Natural killer cell (primary cell): ENCODE results near the gene ABCC12. TPM values are rescaled to one million over a fixed set of nuclear protein-coding genes. Genes with fewer than 3 reads are reported as not detected.

Source experiments
- ATAC-seq, 3 donors: fragments of 150-1000 bp in 2 of 3; fragments of 200-7000 bp in 1 of 3; cut with Tn5 transposase; 1 replicate in 1 of 3; 2 replicates in 2 of 3; pipeline ENCODE4 v1.10.0; 2021; ENCODE audit warnings: mild to moderate bottlenecking in 2 of 3, moderate library complexity in 2 of 3
- DNase-seq, 2 donors: peaks; one replicate each; pipeline versions ENCODE4 v3.0.0 to v3.0.0-alpha.2; 2013 to 2021; ENCODE audit warnings: mixed read lengths in 1 of 2
- H3K27ac ChIP-seq: one replicate; pipeline ENCODE4 v1.5.1; 2013; ENCODE audit warnings: mild to moderate bottlenecking, low read length
- H3K27me3 ChIP-seq: one replicate; pipeline ENCODE4 v1.6.1; 2013; ENCODE audit warnings: low read length; ENCODE audit not compliant: control insufficient read depth, insufficient read depth
- H3K36me3 ChIP-seq: one replicate; pipeline ENCODE4 v1.6.1; 2013; ENCODE audit warnings: low read length; ENCODE audit not compliant: control insufficient read depth, insufficient read depth
- H3K4me1 ChIP-seq: one replicate; pipeline ENCODE4 v1.6.1; 2013; ENCODE audit warnings: low read length; ENCODE audit not compliant: control insufficient read depth, insufficient read depth
- H3K4me3 ChIP-seq: one replicate; pipeline ENCODE4 v1.5.1; 2013; ENCODE audit warnings: low read length
- H3K9me3 ChIP-seq: one replicate; pipeline ENCODE4 v1.6.1; 2013; ENCODE audit warnings: low read length; ENCODE audit not compliant: control insufficient read depth, insufficient read depth
- H3K27ac Mint-ChIP-seq, 2 donors: one replicate each; pipeline ENCODE4 v1.8.0; 2022; ENCODE audit warnings: mild to moderate bottlenecking in 2 of 2, mixed read lengths in 2 of 2, moderate library complexity in 1 of 2
- H3K27me3 Mint-ChIP-seq, 2 donors: one replicate each; pipeline ENCODE4 v1.8.0; 2022; ENCODE audit warnings: low read depth in 2 of 2, mixed read lengths in 2 of 2
- H3K36me3 Mint-ChIP-seq: one replicate; pipeline ENCODE4 v1.8.0; 2022; ENCODE audit warnings: mixed read lengths
- H3K4me1 Mint-ChIP-seq, 2 donors: one replicate each; pipeline ENCODE4 v1.8.0; 2022; ENCODE audit warnings: mixed read lengths in 2 of 2
- H3K4me3 Mint-ChIP-seq: one replicate; pipeline ENCODE4 v1.8.0; 2022; ENCODE audit warnings: mild to moderate bottlenecking, moderate library complexity, mixed read lengths
- H3K9me3 Mint-ChIP-seq, 2 donors: one replicate each; pipeline ENCODE4 v1.8.0; 2022; ENCODE audit warnings: mixed read lengths in 2 of 2
- WGBS: methylation state at CpG from one replicate; pipeline ENCODE4 v1.1.7; 2013; ENCODE audit warnings: missing lambda C conversion rate; ENCODE audit not compliant: insufficient coverage; 5-methylcytosine and 5-hydroxymethylcytosine counted together
- intact Hi-C: fragments of 100-400 bp; cut with micrococcal nuclease; formaldehyde crosslinking; loops from one replicate; pipeline ENCODE4 v1.14.2; 2022
- total RNA-seq, 4 donors: library from RNA; stranded (reverse); fragments of 120-200 nt in 1 of 4; gene quantifications; one replicate each; pipeline versions ENCODE4 v1.2.3 to v1.2.4, GENCODE V29; 2013 to 2022
- TF ChIP-seq, protein P1 (sequence below): fragments of 200-600 bp; IDR thresholded peaks from one replicate; pipeline ENCODE4 v1.8.0; 2022; ENCODE audit warnings: antibody characterized with exemption

Gene ABCC12
- total RNA-seq, 3 donors from 2014 or later (not counting 1 experiment from before 2014, with no cell fraction given), result not detected

DNA sequence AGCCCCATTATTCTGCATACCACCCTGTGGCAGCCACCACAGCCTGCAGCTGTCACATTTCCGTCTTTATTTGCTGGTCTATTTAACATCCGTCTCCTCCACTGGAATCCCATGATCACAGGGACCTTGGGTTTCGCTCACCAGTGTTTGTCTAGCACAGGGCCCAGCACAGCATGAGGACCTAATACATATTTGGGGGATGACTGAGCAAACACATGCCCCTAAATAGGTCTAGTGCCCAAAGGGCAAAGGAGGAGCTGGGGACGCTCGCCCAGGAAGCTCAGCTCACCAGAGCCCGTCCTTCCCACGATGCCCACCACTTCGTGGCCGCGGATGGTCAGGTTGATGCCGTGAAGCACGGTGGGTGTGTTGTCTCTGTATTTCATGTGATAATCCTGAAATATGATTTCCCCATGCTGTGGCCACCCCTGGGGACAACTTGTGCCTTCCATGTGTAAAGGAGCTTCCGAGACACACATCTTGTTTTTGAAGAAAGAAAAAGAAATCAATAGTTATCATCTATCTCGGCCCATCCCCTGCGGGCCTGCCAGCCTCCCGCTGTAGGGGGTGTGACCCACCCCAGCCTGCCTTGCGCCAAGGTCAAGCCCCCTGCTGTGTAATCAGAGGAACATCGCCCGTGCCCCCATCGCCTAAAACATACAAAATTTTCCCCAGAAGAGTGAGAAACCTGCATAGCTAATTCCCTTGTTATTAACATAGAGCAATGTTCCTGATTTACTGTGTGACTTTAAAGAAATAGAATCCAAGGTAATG is 21.0 kb upstream of the ABCC12 start:
- intact Hi-C loops, result no loop called here
- Histone ChIP-seq H3K27me3 (no peaks in the 10 kb centered on the region), H3K9me3 (no peaks in the 10 kb centered on the region), H3K4me1 (no peaks in the 10 kb centered on the region), H3K4me3 (no peak overlapping the region), H3K36me3 (no peaks in the 10 kb centered on the region), H3K27ac (no peak overlapping the region)
- Mint-ChIP-seq H3K4me3 (no peak overlapping the region), H3K27ac (no peak overlapping the region), H3K9me3 (no peaks in the 10 kb centered on the region), H3K4me1 (no peaks in the 10 kb centered on the region), H3K36me3 (no peaks in the 10 kb centered on the region), H3K27me3 (peaks cover 11 to 26% of the 10 kb centered on the region in 2 donors)
- no peak for DNase-seq
- WGBS, result 93% methylated on average over 20 of the region's 20 CpGs
- TF ChIP-seq, protein P1, sequence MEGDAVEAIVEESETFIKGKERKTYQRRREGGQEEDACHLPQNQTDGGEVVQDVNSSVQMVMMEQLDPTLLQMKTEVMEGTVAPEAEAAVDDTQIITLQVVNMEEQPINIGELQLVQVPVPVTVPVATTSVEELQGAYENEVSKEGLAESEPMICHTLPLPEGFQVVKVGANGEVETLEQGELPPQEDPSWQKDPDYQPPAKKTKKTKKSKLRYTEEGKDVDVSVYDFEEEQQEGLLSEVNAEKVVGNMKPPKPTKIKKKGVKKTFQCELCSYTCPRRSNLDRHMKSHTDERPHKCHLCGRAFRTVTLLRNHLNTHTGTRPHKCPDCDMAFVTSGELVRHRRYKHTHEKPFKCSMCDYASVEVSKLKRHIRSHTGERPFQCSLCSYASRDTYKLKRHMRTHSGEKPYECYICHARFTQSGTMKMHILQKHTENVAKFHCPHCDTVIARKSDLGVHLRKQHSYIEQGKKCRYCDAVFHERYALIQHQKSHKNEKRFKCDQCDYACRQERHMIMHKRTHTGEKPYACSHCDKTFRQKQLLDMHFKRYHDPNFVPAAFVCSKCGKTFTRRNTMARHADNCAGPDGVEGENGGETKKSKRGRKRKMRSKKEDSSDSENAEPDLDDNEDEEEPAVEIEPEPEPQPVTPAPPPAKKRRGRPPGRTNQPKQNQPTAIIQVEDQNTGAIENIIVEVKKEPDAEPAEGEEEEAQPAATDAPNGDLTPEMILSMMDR, result no peak
- ATAC-seq, result no peak

DNA sequence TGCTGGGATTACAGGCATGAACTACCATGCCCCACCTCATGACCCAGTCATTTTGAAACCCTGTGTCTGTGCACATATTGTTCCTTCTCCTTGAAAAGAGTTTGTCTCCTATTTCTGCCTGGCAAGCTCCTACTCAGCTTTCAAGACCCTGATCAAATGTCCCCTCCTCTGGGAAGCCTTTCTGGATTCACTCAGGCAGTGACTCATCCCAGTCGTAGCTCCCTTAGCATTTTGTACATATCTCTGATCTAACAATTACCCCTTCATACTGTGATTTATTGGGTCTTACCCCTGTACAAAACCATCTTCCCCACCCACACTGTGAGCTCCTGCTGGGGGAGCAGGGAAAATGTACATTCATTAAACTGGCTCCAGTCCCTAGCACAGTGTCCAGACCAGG is 18.1 kb upstream of the ABCC12 start:
- Histone ChIP-seq H3K9me3 (no peaks in the 10 kb centered on the region), H3K36me3 (no peaks in the 10 kb centered on the region), H3K4me3 (no peak overlapping the region), H3K27me3 (no peaks in the 10 kb centered on the region), H3K4me1 (no peaks in the 10 kb centered on the region), H3K27ac (no peak overlapping the region)
- WGBS, result 76% methylated on average over 1 of the region's 1 CpG
- H3K4me1 Mint-ChIP-seq, result no peaks in the 10 kb centered on the region
- ATAC-seq, result no peak
- H3K9me3 Mint-ChIP-seq, result no peaks in the 10 kb centered on the region
- intact Hi-C loops, result no loop called here
- H3K4me3 Mint-ChIP-seq, result no peak overlapping the region
- no peaks in the 10 kb centered on the region for H3K36me3 Mint-ChIP-seq
- H3K27ac Mint-ChIP-seq, result no peak overlapping the region
- H3K27me3 Mint-ChIP-seq, result peaks cover 11 to 26% of the 10 kb centered on the region in 2 donors
- no peak for DNase-seq
- TF ChIP-seq, protein P1, result no peak

DNA sequence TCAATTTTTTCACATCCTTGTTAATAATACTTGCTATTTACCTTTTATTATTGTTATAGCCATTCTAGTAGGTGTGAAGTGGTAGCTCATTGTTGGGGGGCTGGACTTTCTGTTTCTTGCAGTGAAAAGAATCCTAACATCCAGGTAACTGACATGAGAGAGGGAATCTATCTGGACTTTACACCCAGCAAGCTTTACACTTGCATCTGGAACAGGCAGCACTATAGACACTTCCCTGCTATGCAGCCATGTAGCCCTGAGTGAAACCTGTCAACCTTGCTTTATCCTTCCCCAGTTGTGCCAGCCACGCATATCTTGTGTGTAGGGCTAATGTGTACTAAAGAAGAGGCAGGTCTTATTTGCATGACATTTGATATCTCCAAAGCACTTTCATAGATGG is 16.9 kb upstream of the ABCC12 start:
- DNase-seq (no peak), ATAC-seq (no peak)
- Mint-ChIP-seq H3K4me1 (no peaks in the 10 kb centered on the region), H3K27me3 (peaks cover 11 to 26% of the 10 kb centered on the region in 2 donors), H3K4me3 (no peak overlapping the region), H3K9me3 (no peaks in the 10 kb centered on the region), H3K36me3 (no peaks in the 10 kb centered on the region), H3K27ac (no peak overlapping the region)
- intact Hi-C loops, result no loop called here
- no CpG with 5 or more reads among the region's 1 CpG for WGBS
- no peaks in the 10 kb centered on the region for H3K27me3 ChIP-seq
- H3K27ac ChIP-seq, result no peak overlapping the region
- H3K36me3 ChIP-seq, result no peaks in the 10 kb centered on the region
- TF ChIP-seq, protein P1, result no peak
- H3K4me3 ChIP-seq, result no peak overlapping the region
- H3K9me3 ChIP-seq, result no peaks in the 10 kb centered on the region
- no peaks in the 10 kb centered on the region for H3K4me1 ChIP-seq

DNA sequence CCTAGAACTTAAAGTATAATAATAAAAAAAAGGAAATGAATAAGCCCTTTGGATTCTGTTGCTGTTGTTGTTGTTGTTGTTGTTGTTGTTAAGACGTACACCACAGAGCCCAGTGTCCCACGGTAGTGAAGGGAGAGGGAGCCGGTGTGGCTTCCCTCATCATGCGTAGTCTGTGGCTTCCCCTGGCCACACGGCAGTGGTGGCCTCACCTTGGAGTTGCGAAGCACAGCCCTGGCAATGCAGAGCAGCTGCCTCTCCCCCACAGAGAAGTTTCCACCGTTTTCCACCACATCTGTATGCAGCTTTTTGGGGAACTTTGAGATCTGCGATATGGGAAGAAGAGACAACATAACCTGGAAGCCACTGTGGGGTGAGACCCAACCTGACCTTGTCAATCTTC is 14.1 kb upstream of the ABCC12 start:
- 83% methylated on average over 8 of the region's 8 CpGs for WGBS
- Mint-ChIP-seq H3K27ac (no peak overlapping the region), H3K4me3 (no peak overlapping the region), H3K4me1 (peaks cover 2 to 3% of the 10 kb centered on the region in 2 donors), H3K27me3 (peaks cover 6 to 7% of the 10 kb centered on the region in 2 donors), H3K36me3 (no peaks in the 10 kb centered on the region), H3K9me3 (no peaks in the 10 kb centered on the region)
- H3K4me1 ChIP-seq, result no peaks in the 10 kb centered on the region
- TF ChIP-seq, protein P1, result no peak
- no peaks in the 10 kb centered on the region for H3K27me3 ChIP-seq
- intact Hi-C loops, result loop anchor here (10.0 kb wide), 1 partner anchor 1315 kb away; no protein-coding TSS in a partner anchor
- no peaks in the 10 kb centered on the region for H3K9me3 ChIP-seq
- H3K27ac ChIP-seq, result no peak overlapping the region
- H3K4me3 ChIP-seq, result no peak overlapping the region
- ATAC-seq (no peak), DNase-seq (no peak)
- H3K36me3 ChIP-seq, result no peaks in the 10 kb centered on the region
